Keratinocyte (primary cell): ENCODE results near the gene PRRC2B. TPM values are rescaled to one million over a fixed set of nuclear protein-coding genes. Genes with fewer than 3 reads are reported as not detected.

Source experiments
- DNase-seq: peaks from one replicate; pipeline ENCODE4 v3.0.0-alpha.2; 2011; ENCODE audit warnings: low read depth, missing footprints, low spot score
- FAIRE-seq: peaks from 2 replicates; lab custom pipeline; 2011; peaks lifted over from hg19 to GRCh38; lab: Jason Lieb, UNC
- H2AFZ ChIP-seq: 2 replicates; pipeline ENCODE4 v1.6.0; 2012; ENCODE audit warnings: low read length, control low read depth, inconsistent platforms; ENCODE audit not compliant: control insufficient read depth
- H3K27ac ChIP-seq: 2 replicates; pipeline ENCODE4 v1.5.1; 2011; ENCODE audit warnings: low read length; ENCODE audit not compliant: control insufficient read depth, insufficient read depth
- H3K27me3 ChIP-seq: 3 replicates; pipeline ENCODE4 v1.6.0; 2011; ENCODE audit warnings: low read length; ENCODE audit not compliant: control insufficient read depth, insufficient read depth; ENCODE audit errors: extremely low read depth
- H3K36me3 ChIP-seq, 2 experiments: 2 replicates in 1 of 2; 3 replicates in 1 of 2; pipeline ENCODE4 v1.5.1; 2011; ENCODE audit warnings: low read length in 2 of 2, mild to moderate bottlenecking in 1 of 2; ENCODE audit not compliant: control insufficient read depth in 2 of 2, insufficient read depth in 2 of 2; ENCODE audit errors: extremely low read depth in 1 of 2
- H3K4me1 ChIP-seq: 3 replicates; pipeline ENCODE4 v1.5.1; 2011; ENCODE audit warnings: low read length; ENCODE audit not compliant: control insufficient read depth, insufficient read depth; ENCODE audit errors: extremely low read depth
- H3K4me2 ChIP-seq: 3 replicates; pipeline ENCODE4 v1.6.0; 2011; ENCODE audit warnings: low read depth, low read length; ENCODE audit not compliant: control insufficient read depth, insufficient read depth; ENCODE audit errors: extremely low read depth
- H3K4me3 ChIP-seq, 3 experiments: fragments of 200-600 bp in 1 of 3; sonication (generic) in 1 of 3; 2 replicates in 2 of 3; 3 replicates in 1 of 3; pipeline ENCODE4 v1.5.1; 2011 to 2016; ENCODE audit warnings: low read length in 3 of 3, mild to moderate bottlenecking in 3 of 3, control low read depth in 2 of 3, inconsistent platforms in 1 of 3, low read depth in 1 of 3, mixed read lengths in 1 of 3, mixed run types in 1 of 3, moderate library complexity in 1 of 3; ENCODE audit not compliant: control insufficient read depth in 2 of 3, insufficient read depth in 2 of 3; ENCODE audit errors: extremely low read depth in 1 of 3
- H3K79me2 ChIP-seq: 2 replicates; pipeline ENCODE4 v1.6.0; 2012; ENCODE audit warnings: low read length; ENCODE audit not compliant: control insufficient read depth, insufficient read depth
- H3K9ac ChIP-seq: 3 replicates; pipeline ENCODE4 v1.6.0; 2011; ENCODE audit warnings: low read length; ENCODE audit not compliant: control insufficient read depth, insufficient read depth; ENCODE audit errors: extremely low read depth
- H3K9me1 ChIP-seq: 3 replicates; pipeline ENCODE4 v1.6.0; 2011; ENCODE audit warnings: low read length; ENCODE audit not compliant: control insufficient read depth, insufficient read depth; ENCODE audit errors: extremely low read depth
- H3K9me3 ChIP-seq: 2 replicates; pipeline ENCODE4 v1.5.1; 2012; ENCODE audit warnings: low read depth, low read length; ENCODE audit not compliant: control insufficient read depth
- H4K20me1 ChIP-seq: 3 replicates; pipeline ENCODE4 v1.6.0; 2011; ENCODE audit warnings: low read length; ENCODE audit not compliant: control insufficient read depth, insufficient read depth; ENCODE audit errors: extremely low read depth
- EZH2 ChIP-seq: IDR thresholded peaks from one replicate; pipeline ENCODE4 v1.6.1; 2012; ENCODE audit warnings: inconsistent platforms, mild to moderate bottlenecking, low read length, moderate library complexity
- dilution Hi-C: fragments of 300-500 bp; cut with MboI; formaldehyde crosslinking; loops from one replicate; pipeline ENCODE4 v1.7.0; 2020; ENCODE audit warnings: low sequenced_read_pairs; ENCODE audit not compliant: extremely low pct_ligation_motif_present
- polyA plus RNA-seq, 5 experiments: library from polyadenylated mRNA; depleted of rRNA in 3 of 5; stranded (reverse) in 3 of 5; stranded (forward) in 1 of 5; unstranded in 1 of 5; fragments of >200 nt; gene quantifications; 1 replicate in 1 of 5; 2 replicates in 3 of 5; 3 replicates in 1 of 5; pipeline versions ENCODE4 v1.2.1 to v1.2.3, GENCODE V29; 2011 to 2012; ENCODE audit warnings: missing spikeins in 2 of 5, low read depth in 1 of 5, low replicate concordance in 1 of 5
- TF ChIP-seq, protein P1 (sequence below), 3 experiments: IDR thresholded peaks in 1 of 3; conservative IDR thresholded peaks in 1 of 3; optimal IDR thresholded peaks in 1 of 3; 2 replicates in 2 of 3; 3 replicates in 1 of 3; pipeline versions ENCODE3 to v1.5.1; 2011; ENCODE audit warnings: low read length in 3 of 3, mild to moderate bottlenecking in 3 of 3, moderate library complexity in 2 of 3, control low read depth in 1 of 3, inconsistent platforms in 1 of 3; ENCODE audit not compliant: insufficient read depth in 2 of 3; ENCODE audit errors: extremely low read depth in 1 of 3

Gene PRRC2B
- polyA plus RNA-seq, 1 donor (not counting 4 experiments of a cell fraction or from before 2014, with no cell fraction given), result 20.8 TPM

DNA sequence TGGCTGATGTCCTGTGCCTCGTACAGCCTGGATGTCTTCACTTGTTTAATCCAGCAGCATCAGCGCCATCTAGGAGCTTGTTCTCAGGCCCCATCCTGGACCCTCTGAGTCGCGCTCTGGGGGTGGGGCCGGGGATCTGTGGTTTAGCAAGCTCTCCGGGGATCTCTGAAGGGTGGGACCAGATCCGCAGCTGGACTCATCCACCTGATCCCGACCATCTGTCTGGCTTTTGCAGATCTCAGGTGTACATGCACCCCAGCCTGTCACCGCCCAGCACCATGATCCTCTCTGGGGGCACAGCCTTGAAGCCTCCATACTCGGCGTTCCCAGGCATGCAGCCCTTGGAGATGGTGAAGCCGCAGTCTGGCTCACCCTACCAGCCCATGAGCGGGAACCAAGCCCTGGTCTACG lies 93.7 kb downstream of the PRRC2B start:
- TF ChIP-seq, protein P1, sequence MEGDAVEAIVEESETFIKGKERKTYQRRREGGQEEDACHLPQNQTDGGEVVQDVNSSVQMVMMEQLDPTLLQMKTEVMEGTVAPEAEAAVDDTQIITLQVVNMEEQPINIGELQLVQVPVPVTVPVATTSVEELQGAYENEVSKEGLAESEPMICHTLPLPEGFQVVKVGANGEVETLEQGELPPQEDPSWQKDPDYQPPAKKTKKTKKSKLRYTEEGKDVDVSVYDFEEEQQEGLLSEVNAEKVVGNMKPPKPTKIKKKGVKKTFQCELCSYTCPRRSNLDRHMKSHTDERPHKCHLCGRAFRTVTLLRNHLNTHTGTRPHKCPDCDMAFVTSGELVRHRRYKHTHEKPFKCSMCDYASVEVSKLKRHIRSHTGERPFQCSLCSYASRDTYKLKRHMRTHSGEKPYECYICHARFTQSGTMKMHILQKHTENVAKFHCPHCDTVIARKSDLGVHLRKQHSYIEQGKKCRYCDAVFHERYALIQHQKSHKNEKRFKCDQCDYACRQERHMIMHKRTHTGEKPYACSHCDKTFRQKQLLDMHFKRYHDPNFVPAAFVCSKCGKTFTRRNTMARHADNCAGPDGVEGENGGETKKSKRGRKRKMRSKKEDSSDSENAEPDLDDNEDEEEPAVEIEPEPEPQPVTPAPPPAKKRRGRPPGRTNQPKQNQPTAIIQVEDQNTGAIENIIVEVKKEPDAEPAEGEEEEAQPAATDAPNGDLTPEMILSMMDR (optimal IDR thresholded peaks at IDR 0.05 in 1 of 3, IDR thresholded peaks at IDR 0.05 in 1 of 3, conservative IDR thresholded peaks at IDR 0.05 in 1 of 3; ENCODE audit: extremely low read depth in 1 of 3, insufficient read depth in 2 of 3, low read length in 3 of 3), result no peak
- TF ChIP-seq EZH2, result no peak
- Histone ChIP-seq H3K4me3 (no peak overlapping the region), H3K4me2 (no peak overlapping the region), H3K9ac (no peak overlapping the region), H2AFZ (no peak overlapping the region), H3K79me2 (peaks cover 2% of the 10 kb centered on the region), H3K27me3 (no peaks in the 10 kb centered on the region), H3K9me1 (no peaks in the 10 kb centered on the region), H3K4me1 (no peaks in the 10 kb centered on the region), H3K36me3 (peaks cover 79 to 83% of the 10 kb centered on the region in 2 experiments), H3K9me3 (no peaks in the 10 kb centered on the region), H3K27ac (no peak overlapping the region), H4K20me1 (peaks cover 3% of the 10 kb centered on the region)
- dilution Hi-C loops, result no loop called here
- DNase-seq (no peak), FAIRE-seq (no peak)

- Histone ChIP-seq H3K27me3 (no peaks in the 10 kb centered on the region), H3K9me1 (no peaks in the 10 kb centered on the region), H3K36me3 (peaks cover 69 to 78% of the 10 kb centered on the region in 2 experiments), H3K79me2 (peaks cover 2% of the 10 kb centered on the region), H2AFZ (no peak overlapping the region), H4K20me1 (peaks cover 3% of the 10 kb centered on the region), H3K9ac (no peak overlapping the region), H3K4me3 (no peak overlapping the region), H3K27ac (no peak overlapping the region), H3K4me1 (no peaks in the 10 kb centered on the region), H3K9me3 (no peaks in the 10 kb centered on the region), H3K4me2 (no peak overlapping the region)
- DNase-seq (no peak), FAIRE-seq (no peak)
- TF ChIP-seq EZH2, result no peak
- TF ChIP-seq, protein P1 (optimal IDR thresholded peaks at IDR 0.05 in 1 of 3, IDR thresholded peaks at IDR 0.05 in 1 of 3, conservative IDR thresholded peaks at IDR 0.05 in 1 of 3; ENCODE audit: extremely low read depth in 1 of 3, insufficient read depth in 2 of 3, low read length in 3 of 3), result no peak
- dilution Hi-C loops, result no loop called here
Observed at GRCh38 chr9:131490514-131490913, 96.6 kb downstream of the PRRC2B start.
